CD8-positive, alpha-beta memory T cell (primary cell): ENCODE measurements around the gene EME2. TPM values are rescaled to one million over a fixed set of nuclear protein-coding genes. Genes with fewer than 3 reads are reported as not detected.

Experiments used
- CTCF ChIA-PET: fragments of 350-600 bp; sonication (Branson Sonifier 250); formaldehyde crosslinking; loops from one replicate; lab custom pipeline; 2021; ENCODE audit warnings: antibody characterized with exemption; lab: Charles Lee
- POLR2A ChIA-PET: fragments of 350-600 bp; sonication (Branson Sonifier 250); formaldehyde crosslinking; loops from one replicate; lab custom pipeline; 2021; ENCODE audit warnings: antibody characterized with exemption; lab: Charles Lee
- DNase-seq, 5 donors: peaks; one replicate each; pipeline versions ENCODE4 v3.0.0 to v3.0.0-alpha.2; 2020 to 2022; ENCODE audit warnings: mixed read lengths in 1 of 5
- H3K27ac ChIP-seq: one replicate; pipeline ENCODE4 v1.7.0; 2013; ENCODE audit warnings: low read depth, mild to moderate bottlenecking, low read length, moderate library complexity
- H3K27me3 ChIP-seq: 2 replicates; pipeline ENCODE4 v1.7.0; 2013; ENCODE audit warnings: low read length, mild to moderate bottlenecking; ENCODE audit not compliant: insufficient read depth, poor library complexity, severe bottlenecking
- H3K36me3 ChIP-seq: 2 replicates; pipeline ENCODE4 v1.7.0; 2013; ENCODE audit warnings: mild to moderate bottlenecking, low read length, moderate library complexity; ENCODE audit not compliant: insufficient read depth
- H3K4me1 ChIP-seq: 2 replicates; pipeline ENCODE4 v1.7.0; 2013; ENCODE audit warnings: mild to moderate bottlenecking, low read length, moderate library complexity; ENCODE audit not compliant: insufficient read depth
- H3K4me3 ChIP-seq: 2 replicates; pipeline ENCODE4 v1.7.0; 2013; ENCODE audit warnings: mild to moderate bottlenecking, low read length
- H3K9me3 ChIP-seq: 2 replicates; pipeline ENCODE4 v1.7.0; 2013; ENCODE audit warnings: mild to moderate bottlenecking, low read length
- H3K27ac Mint-ChIP-seq, 8 donors: one replicate each; pipeline ENCODE4 v1.8.0; 2020 to 2021; ENCODE audit warnings: mixed read lengths in 8 of 8, mild to moderate bottlenecking in 6 of 8, inconsistent platforms in 3 of 8, moderate library complexity in 3 of 8
- H3K27me3 Mint-ChIP-seq, 2 donors: one replicate each; pipeline ENCODE4 v1.8.0; 2020 to 2021; ENCODE audit warnings: mixed read lengths in 2 of 2, mild to moderate bottlenecking in 1 of 2, moderate library complexity in 1 of 2
- H3K36me3 Mint-ChIP-seq, 3 donors: one replicate each; pipeline ENCODE4 v1.8.0; 2020 to 2021; ENCODE audit warnings: mixed read lengths in 3 of 3, inconsistent platforms in 1 of 3, mild to moderate bottlenecking in 1 of 3
- H3K4me1 Mint-ChIP-seq, 3 donors: one replicate each; pipeline ENCODE4 v1.8.0; 2020 to 2021; ENCODE audit warnings: mixed read lengths in 3 of 3, inconsistent platforms in 1 of 3, mild to moderate bottlenecking in 1 of 3
- H3K4me3 Mint-ChIP-seq, 7 donors: one replicate each; pipeline ENCODE4 v1.8.0; 2020 to 2021; ENCODE audit warnings: mixed read lengths in 7 of 7, mild to moderate bottlenecking in 6 of 7, moderate library complexity in 4 of 7, inconsistent platforms in 2 of 7
- H3K9me3 Mint-ChIP-seq, 5 donors: one replicate each; pipeline ENCODE4 v1.8.0; 2020 to 2022; ENCODE audit warnings: mixed read lengths in 5 of 5, mild to moderate bottlenecking in 3 of 5, moderate library complexity in 2 of 5, inconsistent platforms in 1 of 5
- polyA plus RNA-seq: library from polyadenylated mRNA; unstranded; fragments of 300-500 nt; fragmentation: Illumina TruSeq; gene quantifications from one replicate; pipeline ENCODE4 v1.2.3, GENCODE V29; 2021
- total RNA-seq, 2 experiments: library from RNA; stranded (reverse); gene quantifications; one replicate each; pipeline ENCODE4 v1.2.3, GENCODE V29; 2021

The EME2 gene
- total and polyA plus RNA-seq, 3 experiments from 2014 or later: 1.6 to 21.6 (median 21.0) TPM

- H3K27me3 Mint-ChIP-seq: no peaks in the 10 kb centered on the region
- Histone ChIP-seq H3K36me3 (peaks cover 21% of the 10 kb centered on the region), H3K27me3 (no peaks in the 10 kb centered on the region), H3K4me1 (no peaks in the 10 kb centered on the region), H3K4me3 (no peak overlapping the region), H3K27ac (no peak overlapping the region), H3K9me3 (no peaks in the 10 kb centered on the region)
- H3K27ac Mint-ChIP-seq: no peak overlapping the region
- H3K36me3 Mint-ChIP-seq: peaks cover 7 to 50% (median 11%) of the 10 kb centered on the region in 3 donors
- peaks cover 0 to 7% (median 5%) of the 10 kb centered on the region in 3 donors for H3K4me1 Mint-ChIP-seq
- no peaks in the 10 kb centered on the region for H3K9me3 Mint-ChIP-seq
- ChIA-PET CTCF (no interaction called here), POLR2A (no interaction called here)
- no peak overlapping the region for H3K4me3 Mint-ChIP-seq
- no peak for DNase-seq
Measured at GRCh38 chr16:1808691-1809090, 36.1 kb downstream of the EME2 start.

- Histone ChIP-seq H3K9me3 (no peaks in the 10 kb centered on the region), H3K27ac (no peak overlapping the region), H3K4me1 (no peaks in the 10 kb centered on the region), H3K36me3 (peaks cover 21% of the 10 kb centered on the region), H3K27me3 (no peaks in the 10 kb centered on the region), H3K4me3 (no peak overlapping the region)
- H3K27me3 Mint-ChIP-seq: no peaks in the 10 kb centered on the region
- peaks cover 7 to 53% (median 11%) of the 10 kb centered on the region in 3 donors for H3K36me3 Mint-ChIP-seq
- ChIA-PET CTCF (no interaction called here), POLR2A (no interaction called here)
- H3K4me3 Mint-ChIP-seq: no peak overlapping the region
- H3K9me3 Mint-ChIP-seq: no peaks in the 10 kb centered on the region
- no peak for DNase-seq
- H3K4me1 Mint-ChIP-seq: peaks cover 0 to 7% (median 5%) of the 10 kb centered on the region in 3 donors
- no peak overlapping the region for H3K27ac Mint-ChIP-seq
Measured at GRCh38 chr16:1809281-1809801, 36.7 kb downstream of the EME2 start.

GRCh38 chr16:1810106-1810505, 37.5 kb downstream of the EME2 start:
- Mint-ChIP-seq H3K4me1 (peaks cover 0 to 8% (median 5%) of the 10 kb centered on the region in 3 donors), H3K27ac (no peak overlapping the region), H3K36me3 (peaks cover 7 to 54% (median 11%) of the 10 kb centered on the region in 3 donors), H3K27me3 (no peaks in the 10 kb centered on the region), H3K4me3 (no peak overlapping the region), H3K9me3 (no peaks in the 10 kb centered on the region)
- Histone ChIP-seq H3K36me3 (peaks cover 23% of the 10 kb centered on the region), H3K27ac (no peak overlapping the region), H3K4me3 (no peak overlapping the region), H3K9me3 (no peaks in the 10 kb centered on the region), H3K27me3 (no peaks in the 10 kb centered on the region), H3K4me1 (no peaks in the 10 kb centered on the region)
- POLR2A ChIA-PET: interaction anchor here (0.6 kb wide), 1 partner anchor 557 kb away, joined by 3 read pairs; no protein-coding TSS in a partner anchor
- DNase-seq: no peak
- CTCF ChIA-PET: interaction anchor here (0.7 kb wide), 1 partner anchor 151 kb away, joined by 4 read pairs; no protein-coding TSS in a partner anchor

GRCh38 chr16:1810536-1810935, 37.9 kb downstream of the EME2 start:
- Mint-ChIP-seq H3K4me1 (peaks cover 0 to 11% (median 5%) of the 10 kb centered on the region in 3 donors), H3K27me3 (no peaks in the 10 kb centered on the region)
- CTCF ChIA-PET: interaction anchor here (0.7 kb wide), 1 partner anchor 150 kb away, joined by 4 read pairs; no protein-coding TSS in a partner anchor

GRCh38 chr16:1812732-1813163, 40.1 kb downstream of the EME2 start:
- no peaks in the 10 kb centered on the region for H3K27me3 ChIP-seq
- H3K4me3 ChIP-seq: no peak overlapping the region
- Mint-ChIP-seq H3K27ac (peak overlapping the region in 3 of 8 donors; percentile 7 to 52 (median 33)), H3K36me3 (peaks cover under 1 to 60% (median 9%) of the 10 kb centered on the region in 3 donors), H3K4me3 (no peak overlapping the region), H3K9me3 (no peaks in the 10 kb centered on the region), H3K4me1 (peaks cover 0 to 11% (median 5%) of the 10 kb centered on the region in 3 donors), H3K27me3 (no peaks in the 10 kb centered on the region)
- H3K9me3 ChIP-seq: no peaks in the 10 kb centered on the region
- no peak overlapping the region for H3K27ac ChIP-seq
- H3K4me1 ChIP-seq: no peaks in the 10 kb centered on the region
- POLR2A ChIA-PET: no interaction called here
- DNase-seq: peak in 3 of 5 donors; percentile 21 to 62 (median 51)
- H3K36me3 ChIP-seq: peaks cover 27% of the 10 kb centered on the region
- CTCF ChIA-PET: interaction anchor here (0.9 kb wide), 1 partner anchor 10 kb away, joined by 5 read pairs; no protein-coding TSS in a partner anchor

More at GRCh38 chr16:1810536-1810935, 37.9 kb downstream of the EME2 start:
- Mint-ChIP-seq H3K36me3 (peaks cover 7 to 57% (median 14%) of the 10 kb centered on the region in 3 donors), H3K27ac (no peak overlapping the region), H3K9me3 (no peaks in the 10 kb centered on the region), H3K4me3 (no peak overlapping the region)
- DNase-seq: no peak
- Histone ChIP-seq H3K4me1 (no peaks in the 10 kb centered on the region), H3K27me3 (no peaks in the 10 kb centered on the region), H3K27ac (no peak overlapping the region), H3K4me3 (no peak overlapping the region), H3K36me3 (peaks cover 28% of the 10 kb centered on the region), H3K9me3 (no peaks in the 10 kb centered on the region)
- POLR2A ChIA-PET: interaction anchor here (0.6 kb wide), 1 partner anchor 558 kb away, joined by 3 read pairs; no protein-coding TSS in a partner anchor

- Mint-ChIP-seq H3K36me3 (peaks cover 0 to 53% (median 9%) of the 10 kb centered on the region in 3 donors), H3K4me3 (no peak overlapping the region), H3K4me1 (peaks cover 0 to 11% (median 5%) of the 10 kb centered on the region in 3 donors), H3K9me3 (no peaks in the 10 kb centered on the region), H3K27me3 (no peaks in the 10 kb centered on the region), H3K27ac (peak overlapping the region in 3 of 8 donors; percentile 17 to 43 (median 27))
- CTCF ChIA-PET: no interaction called here
- Histone ChIP-seq H3K9me3 (no peaks in the 10 kb centered on the region), H3K4me3 (no peak overlapping the region), H3K27me3 (no peaks in the 10 kb centered on the region), H3K27ac (no peak overlapping the region), H3K4me1 (no peaks in the 10 kb centered on the region), H3K36me3 (peaks cover 14% of the 10 kb centered on the region)
- POLR2A ChIA-PET: no interaction called here
- DNase-seq: no peak
Measured at GRCh38 chr16:1815461-1815860, 42.9 kb downstream of the EME2 start.

GRCh38 chr16:1816396-1817275, 44.0 kb downstream of the EME2 start:
- Mint-ChIP-seq H3K27ac (no peak overlapping the region), H3K4me3 (no peak overlapping the region), H3K9me3 (no peaks in the 10 kb centered on the region), H3K4me1 (peaks cover 0 to 11% (median 5%) of the 10 kb centered on the region in 3 donors), H3K36me3 (peaks cover 0 to 61% (median 9%) of the 10 kb centered on the region in 3 donors), H3K27me3 (no peaks in the 10 kb centered on the region)
- no peak overlapping the region for H3K27ac ChIP-seq
- H3K36me3 ChIP-seq: peaks cover 14% of the 10 kb centered on the region
- no peak overlapping the region for H3K4me3 ChIP-seq
- H3K27me3 ChIP-seq: no peaks in the 10 kb centered on the region
- POLR2A ChIA-PET: no interaction called here
- no peaks in the 10 kb centered on the region for H3K9me3 ChIP-seq
- CTCF ChIA-PET: no interaction called here
- no peak for DNase-seq
- H3K4me1 ChIP-seq: no peaks in the 10 kb centered on the region

- Mint-ChIP-seq H3K4me1 (peaks cover 0 to 11% (median 5%) of the 10 kb centered on the region in 3 donors), H3K4me3 (no peak overlapping the region), H3K36me3 (peaks cover 0 to 62% (median 9%) of the 10 kb centered on the region in 3 donors), H3K27me3 (no peaks in the 10 kb centered on the region), H3K27ac (peak overlapping the region in 1 of 8 donors; percentile 46), H3K9me3 (no peaks in the 10 kb centered on the region)
- no peaks in the 10 kb centered on the region for H3K9me3 ChIP-seq
- no peak for DNase-seq
- ChIA-PET POLR2A (no interaction called here), CTCF (no interaction called here)
- H3K27me3 ChIP-seq: no peaks in the 10 kb centered on the region
- no peak overlapping the region for H3K27ac ChIP-seq
- H3K4me1 ChIP-seq: no peaks in the 10 kb centered on the region
- no peak overlapping the region for H3K4me3 ChIP-seq
- peaks cover 18% of the 10 kb centered on the region for H3K36me3 ChIP-seq
Measured at GRCh38 chr16:1817276-1817589, 44.6 kb downstream of the EME2 start.
